GM21825 (cell line): ENCODE measurements around the gene EYA3.
A peak's percentile ranks its signal among the peaks of the same experiment; 100 is the strongest.

Experiments used
- ATAC-seq: cut with Tn5 transposase; IDR thresholded peaks from one replicate; pipeline ENCODE4 v1.9.1; 2021; ENCODE audit warnings: mild to moderate bottlenecking, moderate library complexity; ENCODE audit not compliant: unreplicated experiment

Gene EYA3

DNA sequence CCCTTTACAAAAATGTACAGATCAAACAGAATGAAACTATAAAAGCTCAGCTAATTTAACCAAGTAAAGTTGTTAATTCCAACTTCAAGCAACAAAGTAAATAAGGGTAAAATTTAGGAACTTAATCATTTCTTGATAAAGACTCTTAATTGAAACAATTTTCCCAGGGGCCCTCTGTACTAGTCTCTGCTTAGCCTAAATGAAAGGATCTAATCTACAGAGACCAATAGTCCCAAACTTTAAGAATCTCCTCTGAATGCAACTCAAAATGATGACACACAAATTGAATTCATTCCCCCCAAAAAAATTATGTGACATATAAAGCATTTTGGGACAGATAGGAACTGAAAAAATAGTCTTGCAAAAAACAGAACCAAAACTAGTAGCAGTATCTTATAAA, 16.6 kb downstream of the EYA3 start:
- ATAC-seq = no peak

DNA sequence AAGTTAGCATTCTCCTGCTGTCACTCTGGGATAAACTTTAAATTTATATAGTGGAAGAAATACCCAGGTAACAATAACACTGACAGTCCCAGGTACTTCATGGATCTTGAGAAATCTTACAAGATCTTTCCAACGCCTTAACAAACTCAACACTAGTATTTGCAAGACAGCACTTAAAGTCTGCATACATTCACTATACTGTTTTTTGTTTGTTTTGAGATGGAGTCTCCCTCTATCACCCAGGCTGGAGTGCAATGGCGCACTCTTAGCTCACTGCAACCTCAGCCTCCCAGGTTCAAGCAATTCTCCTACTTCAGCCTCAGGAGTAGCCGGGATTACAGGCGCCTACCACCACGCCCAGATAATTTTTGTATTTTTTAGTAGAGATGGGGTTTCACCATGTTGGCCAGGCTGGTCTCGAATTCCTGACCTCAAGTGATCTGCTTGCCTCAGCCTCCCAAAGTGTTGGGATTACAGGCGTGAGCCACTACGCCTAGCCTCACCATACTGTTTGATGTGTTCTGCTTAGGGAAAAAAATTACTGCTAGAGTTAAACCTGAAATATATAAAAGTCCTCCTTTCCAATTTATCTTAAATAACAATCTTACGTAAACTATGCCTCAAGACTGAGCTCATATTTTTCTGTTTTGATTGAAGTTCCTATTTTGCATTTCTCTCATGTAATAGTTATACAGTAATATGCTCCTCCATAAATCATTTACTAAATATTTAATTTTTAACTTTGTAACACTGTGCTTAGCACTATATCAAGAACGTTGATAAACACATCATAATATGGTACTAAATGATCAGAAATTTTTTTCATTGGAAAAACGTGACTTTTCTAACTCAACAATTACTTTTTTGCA, 17.5 kb downstream of the EYA3 start:
- ATAC-seq = no peak

DNA sequence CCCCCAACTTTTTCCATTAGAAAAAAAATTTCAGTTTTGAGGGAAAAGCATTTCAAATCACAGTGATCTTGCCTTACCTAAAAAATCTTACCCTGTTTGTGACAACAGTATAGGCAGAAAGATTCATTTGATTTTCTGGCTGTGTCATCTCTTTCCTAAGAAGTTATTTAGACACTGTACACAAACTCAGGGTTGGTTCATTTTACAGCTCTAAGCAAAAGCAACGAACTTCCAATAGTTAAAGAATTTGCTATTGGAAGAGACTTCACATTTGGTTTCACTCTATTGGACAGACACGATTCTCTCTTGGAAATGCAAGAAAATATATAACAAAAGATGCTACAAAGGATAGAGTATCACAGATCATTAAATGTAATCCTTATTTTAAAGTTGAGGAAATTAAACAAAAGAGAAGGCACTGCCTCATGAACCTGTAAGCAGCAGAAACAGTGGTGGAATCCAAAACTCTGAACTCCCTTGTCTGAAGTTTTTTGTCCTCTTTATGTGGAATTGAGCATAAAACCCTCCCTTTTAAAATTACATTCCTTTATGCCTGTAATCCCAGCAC, 20.8 kb downstream of the EYA3 start:
- ATAC-seq = no peak

DNA sequence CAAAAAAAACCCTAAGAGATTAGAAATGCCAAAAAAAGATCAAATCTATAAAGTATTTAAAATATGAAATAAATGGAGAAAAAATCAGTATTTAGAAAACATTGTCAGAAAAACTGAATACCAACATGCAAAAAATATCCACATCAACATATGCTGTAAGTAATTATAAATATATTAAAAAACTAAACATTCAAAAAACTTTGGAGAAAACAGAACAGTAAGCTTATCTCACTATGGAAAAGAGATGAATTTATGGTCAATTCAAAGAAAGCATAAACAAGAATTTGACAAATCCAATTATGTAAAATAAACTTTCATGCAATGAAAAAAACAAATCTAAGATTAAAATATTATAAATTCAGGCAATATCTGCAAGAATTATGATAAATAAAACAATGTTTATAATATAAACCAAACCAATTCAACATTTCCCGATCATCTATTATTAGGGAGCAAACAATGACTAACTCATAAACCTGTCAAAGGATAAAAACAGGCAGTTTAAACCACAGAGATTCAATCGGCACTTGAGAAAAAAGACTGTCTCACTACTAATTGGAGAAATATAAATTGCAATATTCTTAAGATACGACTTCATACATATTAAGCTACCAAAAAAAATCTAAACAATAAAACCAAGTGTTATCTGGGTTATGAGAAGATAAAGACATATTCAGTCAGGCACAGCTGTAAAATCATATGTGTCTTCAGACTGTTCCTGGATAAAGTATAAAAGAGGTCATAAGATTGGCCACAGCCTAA, 21.8 kb downstream of the EYA3 start:
- no peak for ATAC-seq

DNA sequence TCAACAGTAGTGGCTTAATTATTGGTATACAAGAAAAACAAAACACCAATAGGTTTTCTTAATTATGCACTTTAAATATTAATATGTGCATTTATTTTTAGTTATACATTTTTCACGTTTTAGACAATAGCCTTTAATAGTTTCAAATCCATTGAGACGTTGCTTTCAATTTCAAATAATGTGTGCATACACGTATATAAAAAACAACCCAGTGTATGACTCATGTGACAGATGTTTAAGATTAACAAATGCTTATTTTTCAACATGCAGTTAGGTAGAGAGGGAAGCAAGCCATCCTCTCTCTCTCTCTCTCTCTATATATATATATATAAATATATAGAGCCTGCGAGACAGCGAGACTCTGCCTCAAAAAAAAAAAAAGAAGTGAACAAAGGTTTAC, 24.3 kb downstream of the EYA3 start:
- ATAC-seq = no peak

DNA sequence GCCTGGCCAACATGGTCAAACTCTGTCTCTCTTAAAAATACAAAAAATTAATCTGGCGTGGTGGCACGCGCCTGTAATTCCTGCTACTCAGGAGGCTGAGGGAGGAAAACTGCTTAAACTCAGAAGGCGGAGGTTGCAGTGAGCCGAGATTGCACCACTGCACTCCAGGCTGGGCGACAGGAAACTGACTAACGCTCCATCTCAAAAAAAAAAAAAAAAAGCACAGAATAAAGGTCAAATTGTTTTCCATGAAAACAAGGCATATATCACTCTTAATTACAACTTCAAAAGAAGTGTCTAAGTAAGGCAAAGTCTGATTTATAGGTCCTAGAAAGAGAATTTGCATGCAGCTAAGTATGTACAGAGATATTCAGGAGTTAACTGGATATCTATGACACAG, 25.6 kb downstream of the EYA3 start:
- no peak for ATAC-seq

DNA sequence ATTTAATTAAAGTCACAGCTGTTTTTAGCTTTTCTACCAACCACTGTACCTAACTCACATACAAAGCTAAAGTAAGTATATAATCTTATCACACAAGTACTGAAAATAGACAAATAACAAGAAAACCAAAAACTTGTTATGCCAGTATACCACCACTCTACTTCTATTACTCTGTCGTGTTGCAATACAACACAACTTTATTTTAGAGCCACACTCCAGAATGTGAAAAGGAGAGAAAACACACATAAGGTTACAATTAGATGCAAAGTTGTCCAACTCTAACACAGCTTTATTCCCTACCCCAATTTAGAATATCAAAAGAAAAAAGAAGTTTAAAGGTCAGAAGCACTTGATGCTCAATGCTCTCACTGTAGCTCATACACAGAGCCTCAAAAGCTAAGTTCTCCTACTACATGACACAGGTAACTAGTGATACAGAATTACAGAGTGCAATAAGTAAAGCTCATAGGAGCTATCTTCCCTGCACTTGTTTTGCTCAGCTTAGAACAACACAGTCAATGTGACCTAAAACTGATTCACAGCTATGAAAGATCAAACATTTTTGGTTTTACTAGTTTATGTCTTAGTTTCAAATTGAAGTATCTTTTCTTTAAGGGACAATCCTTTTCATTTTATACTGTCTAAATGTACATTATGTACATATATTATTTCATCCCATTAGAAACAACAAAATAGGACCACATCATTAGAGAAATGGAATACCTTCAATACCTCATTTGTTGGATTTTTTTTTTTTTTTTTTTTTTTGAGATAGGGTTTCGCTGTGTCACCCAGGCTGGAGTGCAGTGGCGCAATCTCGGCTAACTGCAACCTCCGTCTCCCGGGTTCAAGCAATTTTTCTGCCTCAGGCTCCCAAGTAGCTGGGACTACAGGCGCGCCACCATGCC, 29.2 kb downstream of the EYA3 start:
- ATAC-seq = no peak

DNA sequence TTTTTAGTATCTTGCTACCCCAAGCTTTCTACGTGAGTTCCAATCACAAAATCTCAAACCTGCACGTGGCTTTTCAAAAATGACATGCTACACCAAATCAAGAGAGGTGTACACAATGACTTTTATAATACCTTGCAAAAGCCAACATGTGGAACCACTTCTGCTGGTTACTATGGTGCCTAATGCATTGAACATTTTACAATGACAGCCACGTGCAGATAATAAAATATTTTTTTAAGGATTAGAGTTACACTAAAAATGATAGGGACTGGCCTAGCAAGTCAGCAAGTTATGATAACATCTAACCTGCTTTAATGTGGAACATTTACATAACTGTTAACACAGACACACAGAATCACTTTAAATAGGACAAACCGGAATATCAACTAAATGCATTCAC, 30.2 kb downstream of the EYA3 start:
- ATAC-seq = no peak

DNA sequence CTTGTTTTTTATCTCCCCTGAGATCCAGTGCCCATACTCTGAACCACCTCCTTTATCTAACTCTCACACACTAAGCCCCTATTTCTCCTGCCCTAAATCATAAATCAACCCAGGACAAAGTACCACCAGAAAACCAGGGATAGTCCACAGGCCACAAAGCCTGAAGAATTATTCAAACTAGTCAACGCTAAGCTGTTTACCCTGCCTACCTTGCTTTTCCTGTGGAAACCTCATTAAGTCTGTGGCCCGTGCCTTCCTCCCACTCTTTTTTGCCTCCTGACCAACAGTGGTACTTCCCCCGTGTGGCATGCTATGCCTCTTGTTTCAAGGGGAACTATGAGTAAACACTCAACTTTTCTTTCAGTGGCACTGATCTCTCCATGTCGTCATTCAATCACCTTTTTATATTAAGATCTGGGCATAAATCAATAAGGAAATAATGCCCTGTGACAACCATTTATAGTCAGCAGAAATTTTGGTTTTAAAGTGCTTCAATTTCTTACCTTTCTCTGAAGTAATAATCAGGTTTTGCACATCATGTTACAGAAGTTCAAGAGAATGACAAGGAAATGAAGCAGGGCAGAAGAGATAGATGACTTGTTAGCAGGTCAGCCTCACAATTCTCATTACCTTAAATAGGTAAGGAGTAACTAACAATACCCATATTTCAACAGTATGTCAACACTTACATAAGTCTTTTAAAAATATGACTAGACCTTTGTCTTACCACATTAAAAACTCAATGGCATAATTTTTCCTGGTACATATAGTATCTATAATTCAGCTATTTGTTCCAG, 32.1 kb downstream of the EYA3 start:
- peak; percentile 84 for ATAC-seq

DNA sequence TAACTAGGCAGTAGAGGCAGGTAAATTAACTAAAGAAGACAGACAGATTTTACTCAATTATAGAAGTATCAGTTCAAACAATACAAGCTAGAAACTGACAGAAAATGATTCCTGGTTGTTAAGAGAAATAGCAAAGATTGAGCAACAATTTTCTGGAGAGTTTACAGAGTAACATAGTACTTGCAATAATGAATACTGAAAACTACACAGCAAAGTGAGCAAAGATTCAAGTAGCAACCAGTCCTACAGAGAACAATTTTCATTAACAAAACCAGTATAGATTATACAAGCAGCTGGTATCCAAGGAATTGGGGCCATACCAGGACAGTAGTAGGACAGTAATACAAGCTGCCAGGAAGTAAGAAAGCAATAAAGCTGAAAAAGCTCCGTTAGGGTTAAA, 37.6 kb downstream of the EYA3 start:
- no peak for ATAC-seq

DNA sequence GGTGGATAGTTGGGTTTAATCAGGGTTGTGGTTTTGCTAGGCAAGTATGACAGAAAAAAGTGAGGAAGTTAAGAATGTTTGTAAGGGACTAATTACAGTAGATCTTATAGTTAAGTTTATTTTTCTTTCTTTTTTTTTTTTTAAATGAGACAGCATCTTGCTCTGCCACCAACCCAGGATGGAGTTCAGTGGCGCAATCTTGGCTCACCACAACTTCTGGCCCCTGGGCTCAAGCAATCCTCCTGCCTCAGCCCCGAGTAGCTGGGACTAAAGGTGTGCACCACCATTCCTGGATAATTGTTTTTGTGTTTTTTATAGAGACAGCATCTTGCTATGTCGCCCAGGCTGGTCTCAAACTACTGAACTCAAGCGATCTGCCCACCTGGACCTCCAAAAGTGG, 41.7 kb downstream of the EYA3 start:
- no peak for ATAC-seq

DNA sequence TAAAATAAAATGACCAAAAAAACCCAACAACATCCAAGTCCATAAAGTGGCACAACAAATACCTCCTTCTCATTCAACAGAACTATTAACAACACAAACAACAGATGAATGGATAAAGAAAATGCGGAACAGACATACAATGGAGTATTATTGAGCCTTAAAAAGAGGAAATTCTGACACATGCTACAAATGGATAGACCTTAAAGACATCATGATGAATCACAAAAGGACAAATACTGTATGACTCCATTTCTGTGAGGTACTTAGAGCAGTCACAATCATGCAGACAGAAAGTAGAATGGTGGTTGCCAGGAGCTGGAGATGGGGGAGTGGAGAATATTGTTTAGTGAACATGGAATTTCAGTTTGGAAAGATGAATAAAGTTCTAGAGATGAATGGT, 42.6 kb downstream of the EYA3 start:
- ATAC-seq = no peak

DNA sequence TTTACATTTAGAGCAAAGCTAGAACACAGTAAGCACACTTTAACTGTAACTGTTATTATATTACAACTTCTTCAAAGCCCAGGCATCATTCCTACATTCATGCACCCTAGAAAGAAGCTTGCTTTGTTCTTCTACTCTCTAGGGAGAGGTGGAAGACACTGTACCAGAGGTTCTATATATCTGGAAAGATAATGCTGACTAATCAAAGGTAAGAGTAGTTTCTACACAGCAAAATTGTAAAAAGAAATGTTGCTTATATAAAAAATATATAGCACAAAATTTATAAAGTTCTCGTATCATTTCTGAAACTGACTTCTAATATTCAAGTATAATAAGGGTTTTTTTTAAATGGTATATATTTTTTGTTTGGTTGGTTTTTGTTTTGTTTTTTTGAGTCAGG, 44.0 kb downstream of the EYA3 start:
- no peak for ATAC-seq

DNA sequence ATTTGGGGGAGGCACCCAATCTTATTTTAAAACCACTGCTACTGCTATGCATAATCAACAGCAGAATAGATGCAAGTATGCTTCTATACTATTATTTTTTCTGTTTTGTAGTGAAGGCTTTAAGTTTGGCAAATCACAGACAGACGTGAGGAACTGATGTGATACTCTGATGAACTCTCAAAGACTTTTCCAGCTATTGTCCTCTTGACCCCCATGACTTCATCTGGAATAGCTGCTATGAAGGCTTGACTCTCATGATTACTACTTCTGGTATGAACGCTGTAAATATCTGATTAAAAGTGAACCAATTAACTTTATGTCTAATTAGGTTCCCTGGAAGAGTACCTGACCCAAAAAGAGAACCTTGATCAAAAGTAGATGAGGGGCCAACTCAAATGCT, 49.1 kb downstream of the EYA3 start:
- no peak for ATAC-seq

DNA sequence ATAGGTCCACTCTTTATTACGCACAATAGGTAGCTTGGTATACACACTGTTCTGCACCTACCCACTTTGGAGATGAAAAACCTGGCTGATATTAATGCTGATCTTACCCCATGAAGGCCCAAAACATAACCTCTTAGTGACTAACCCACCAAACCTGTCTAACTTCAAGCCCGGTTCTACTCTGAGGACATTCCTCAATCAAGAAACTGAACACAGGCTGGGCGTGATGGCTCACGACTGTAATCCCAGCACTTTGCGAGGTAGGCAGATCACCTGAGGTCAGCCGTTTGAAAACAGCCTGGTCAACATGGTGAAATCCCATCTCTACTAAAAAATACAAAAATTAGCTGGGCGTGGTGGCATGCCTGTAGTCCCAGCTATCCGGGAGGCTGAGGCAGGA, 50.5 kb downstream of the EYA3 start:
- no peak for ATAC-seq

DNA sequence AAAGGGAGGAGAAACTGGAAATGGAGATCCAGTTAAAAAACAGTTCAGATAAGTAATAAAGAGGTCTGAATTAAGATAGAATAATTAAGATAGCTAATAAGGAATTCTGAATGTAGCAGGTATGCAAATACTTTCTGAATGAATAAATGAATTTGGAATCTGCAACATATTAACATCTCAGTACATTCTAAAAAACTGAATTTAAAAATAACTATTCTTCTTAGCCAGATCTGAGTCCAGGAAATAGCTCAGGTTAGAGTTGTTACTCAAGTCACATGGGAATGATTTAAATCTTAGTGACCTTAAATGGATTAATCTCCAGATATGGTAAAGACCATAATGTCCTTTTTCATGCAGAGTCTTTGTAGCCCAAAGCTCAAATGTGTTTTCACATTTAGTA, 51.2 kb downstream of the EYA3 start:
- no peak for ATAC-seq

DNA sequence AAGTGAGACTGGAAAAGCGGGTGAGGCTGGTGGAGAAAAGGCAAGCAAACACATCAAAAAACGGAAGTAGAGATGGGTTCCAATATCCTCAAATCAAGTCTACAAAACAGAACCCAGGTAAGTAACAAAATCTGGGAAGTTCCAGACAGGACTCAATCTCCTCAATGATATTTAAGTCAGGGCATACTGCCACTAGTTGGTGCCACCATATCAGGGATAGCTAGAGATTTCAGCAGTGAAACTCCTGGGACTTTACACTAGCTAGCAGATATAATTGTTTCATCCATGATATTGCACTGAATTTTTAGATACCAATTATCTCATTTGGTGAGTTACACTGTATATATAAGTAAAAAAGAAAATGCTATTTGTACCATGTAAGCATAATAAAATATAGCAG, 52.0 kb downstream of the EYA3 start:
- ATAC-seq = no peak

DNA sequence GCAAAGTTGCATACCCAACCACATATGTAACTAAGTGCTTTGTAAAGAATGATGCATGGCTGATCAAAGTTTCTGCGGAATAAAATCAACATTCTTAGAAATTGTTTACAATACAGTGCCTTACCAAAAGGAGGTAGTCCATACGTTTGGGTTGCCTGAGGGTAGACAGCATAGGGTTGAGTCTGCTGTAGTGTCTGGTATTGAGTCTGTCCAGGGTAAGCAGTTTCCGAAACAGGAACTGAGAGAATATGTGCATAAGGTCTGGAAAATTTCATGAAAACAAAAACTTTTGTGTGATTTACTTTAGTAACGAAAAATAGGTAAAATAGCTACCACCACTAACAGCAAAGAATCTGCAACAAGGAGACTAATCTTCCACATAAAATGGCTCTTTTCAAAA, 53.0 kb downstream of the EYA3 start:
- no peak for ATAC-seq

DNA sequence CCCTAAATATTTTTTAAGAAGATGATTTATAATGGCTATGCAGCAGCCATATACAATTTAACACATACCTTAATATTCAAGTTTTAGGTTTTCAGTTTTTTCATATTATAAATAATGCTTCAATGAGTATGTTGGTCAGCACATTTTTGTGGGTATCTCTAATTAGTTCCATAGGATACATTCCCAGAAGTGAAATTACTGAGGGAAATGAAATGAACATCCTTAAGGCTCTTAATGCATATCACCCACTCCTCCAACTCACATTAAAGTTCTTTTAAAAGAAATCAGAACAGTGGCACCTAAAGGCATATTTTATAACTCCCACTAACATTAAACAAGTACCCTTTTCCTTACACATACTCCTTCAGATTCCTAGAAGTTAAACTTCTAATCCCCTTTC, 56.1 kb downstream of the EYA3 start:
- no peak for ATAC-seq

DNA sequence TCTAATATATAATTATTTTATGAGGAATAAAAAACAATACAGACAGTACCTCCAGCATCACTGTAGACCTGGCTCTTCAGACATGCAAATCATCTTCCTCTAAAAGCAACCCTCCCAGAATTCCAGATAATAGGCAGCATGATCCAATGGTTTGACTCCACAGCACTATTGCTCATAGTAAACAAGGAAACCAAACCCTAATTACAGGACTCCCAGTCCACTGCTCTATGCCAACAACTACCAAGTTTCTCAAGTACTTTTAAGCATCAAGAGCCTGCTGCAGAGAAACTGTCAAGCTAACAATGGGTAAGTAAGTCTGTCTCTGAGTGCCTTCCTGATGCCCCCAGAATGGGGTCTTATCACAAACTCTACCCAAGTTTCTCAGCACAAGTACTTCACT, 57.2 kb downstream of the EYA3 start:
- no peak for ATAC-seq
